Endothelial cell of hepatic sinusoid (primary cell): Measurements from ENCODE around the gene NEUROD1.

ENCODE experiments used
- in situ Hi-C: cut with HindIII; loops from 2 replicates; pipeline ENCODE4 v1.10.0; 2017; ENCODE audit warnings: low sequenced_read_pairs

NEUROD1 gene

DNA sequence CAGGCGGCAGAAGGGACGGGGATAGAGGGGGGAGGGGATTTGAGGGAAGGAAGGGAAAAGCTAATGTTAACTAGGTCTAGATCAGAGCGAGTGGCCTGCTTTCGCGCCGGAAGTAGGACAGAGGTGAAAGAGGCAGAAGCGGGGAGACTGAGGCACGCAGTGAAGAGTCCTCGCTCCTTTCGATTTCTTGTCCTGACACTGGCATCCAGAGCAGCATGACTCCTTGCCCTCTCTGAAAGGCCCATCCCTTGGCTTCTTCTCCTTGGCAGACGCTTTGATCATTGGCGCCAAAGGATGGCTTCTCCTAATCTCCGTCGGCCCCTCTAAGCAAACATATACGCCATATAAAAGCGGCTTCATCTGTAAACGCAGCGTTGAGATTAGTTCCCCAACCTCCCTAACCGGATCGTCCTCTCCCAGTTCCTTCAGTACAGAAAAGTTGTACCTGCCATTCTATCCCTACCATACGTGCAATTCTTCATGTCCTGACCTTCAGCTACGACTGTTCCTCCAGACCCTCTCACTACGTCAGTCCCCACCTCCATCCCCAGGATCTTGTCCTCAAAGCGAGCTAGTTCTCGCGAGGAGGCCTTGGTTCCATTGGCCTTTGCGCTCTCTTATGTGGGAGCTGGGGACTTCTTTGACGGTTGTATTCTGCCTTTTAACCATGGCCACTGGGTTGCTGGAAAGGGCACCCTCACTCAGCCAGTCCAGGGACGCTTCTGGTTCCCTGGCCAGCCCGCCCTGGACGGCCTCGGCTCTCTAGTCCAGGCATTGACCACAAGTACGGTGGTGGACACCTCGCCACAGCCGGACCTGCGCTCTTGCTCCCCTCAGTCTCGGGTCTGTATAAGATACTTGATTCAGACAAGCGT lies 857 bp upstream of the NEUROD1 start:
- in situ Hi-C loops, result no loop called here

DNA sequence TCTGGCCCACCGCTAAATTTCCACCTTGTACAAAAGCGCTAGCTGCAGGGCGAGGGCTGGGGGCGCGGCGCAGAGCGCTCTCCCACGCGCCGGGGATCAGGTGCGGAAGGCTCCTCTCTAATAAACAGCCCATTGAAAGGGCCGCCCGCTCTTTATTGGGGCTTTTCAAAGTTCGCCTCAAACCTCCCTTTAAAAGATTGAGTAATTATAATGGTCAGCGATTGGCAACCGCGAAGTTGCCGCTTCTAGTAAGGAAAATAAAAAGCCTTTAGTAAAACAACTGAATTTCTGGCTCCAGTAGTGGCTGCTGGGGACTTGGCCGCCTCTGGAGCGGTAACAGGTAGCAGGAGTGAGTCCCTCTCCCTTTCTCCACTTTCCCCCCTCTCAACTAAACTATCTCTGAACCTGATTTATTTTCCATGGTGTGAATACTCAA lies 755 bp downstream of the NEUROD1 start:
- in situ Hi-C loops, result no loop called here

DNA sequence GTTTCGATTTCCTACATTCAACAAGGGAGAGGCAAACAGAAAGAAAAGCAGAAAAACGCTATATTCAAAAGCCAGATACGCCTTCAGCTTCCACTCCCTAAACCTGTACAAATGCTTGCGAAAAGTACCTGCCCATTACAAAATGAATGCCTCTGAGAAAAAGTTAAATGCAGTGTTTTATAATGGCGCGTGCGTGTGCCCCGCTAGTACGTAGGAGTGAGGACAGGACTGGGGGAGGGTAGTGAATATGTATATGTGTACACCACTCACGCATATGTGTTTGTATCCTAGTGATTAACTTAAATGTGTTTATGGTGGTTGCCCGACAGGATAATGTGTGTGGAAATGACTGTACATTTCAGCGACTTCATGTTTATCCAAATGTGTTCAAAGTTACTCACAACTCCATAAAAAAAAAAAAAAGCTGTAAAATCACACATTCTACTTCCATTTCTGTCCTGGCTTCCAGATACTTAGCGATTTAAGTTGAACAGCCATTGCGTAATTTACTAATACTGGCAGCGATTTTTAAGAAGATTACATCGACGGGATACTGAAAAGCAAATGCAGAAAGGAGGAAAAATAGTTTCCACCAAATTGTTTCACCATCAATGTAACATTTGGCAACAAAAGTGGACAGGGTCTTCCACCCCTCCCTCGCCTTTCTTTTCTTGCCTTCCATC lies 1.3 kb downstream of the NEUROD1 start:
- in situ Hi-C loops, result no loop called here

DNA sequence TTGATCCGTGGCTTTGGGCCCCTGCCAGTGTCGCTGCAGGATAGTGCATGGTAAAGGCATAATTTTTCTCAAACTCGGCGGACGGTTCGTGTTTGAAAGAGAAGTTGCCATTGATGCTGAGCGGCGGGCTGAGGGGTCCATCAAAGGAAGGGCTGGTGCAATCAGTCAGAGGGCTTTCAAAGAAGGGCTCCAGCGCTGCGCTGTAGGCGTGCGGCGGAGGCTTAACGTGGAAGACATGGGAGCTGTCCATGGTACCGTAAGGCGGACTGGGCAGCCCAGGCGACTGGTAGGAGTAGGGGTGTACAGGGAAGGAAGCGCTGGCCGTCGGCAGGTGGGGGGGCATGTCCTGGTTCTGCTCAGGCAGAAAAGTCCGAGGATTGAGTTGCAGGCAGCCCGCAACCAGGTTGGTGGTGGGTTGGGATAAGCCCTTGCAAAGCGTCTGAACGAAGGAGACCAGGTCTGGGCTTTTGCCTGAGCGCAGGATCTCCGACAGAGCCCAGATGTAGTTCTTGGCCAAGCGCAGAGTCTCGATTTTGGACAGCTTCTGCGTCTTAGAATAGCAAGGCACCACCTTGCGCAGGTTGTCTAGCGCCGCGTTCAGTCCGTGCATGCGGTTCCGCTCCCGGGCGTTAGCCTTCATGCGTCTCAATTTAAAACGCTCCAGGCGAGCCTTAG lies 2.3 kb downstream of the NEUROD1 start:
- in situ Hi-C loops, result no loop called here

DNA sequence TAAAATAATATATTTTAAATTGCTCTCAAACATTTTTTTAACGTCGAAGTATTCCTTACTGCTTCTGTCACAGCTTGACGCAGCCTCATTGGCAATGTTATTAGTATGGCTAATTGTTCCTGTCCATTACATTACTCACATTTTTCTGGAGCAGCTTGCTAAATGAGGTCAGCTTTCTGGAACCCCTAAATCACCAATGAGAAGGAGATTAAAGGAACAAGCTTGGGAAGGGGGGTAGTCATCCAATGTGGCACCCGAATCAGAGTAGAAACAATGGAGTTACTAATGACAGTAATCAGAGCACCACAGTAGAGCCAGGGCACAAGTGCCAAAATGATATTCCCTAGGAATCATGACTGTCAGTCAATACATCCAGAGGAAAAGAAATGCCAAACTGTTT lies 5.1 kb downstream of the NEUROD1 start:
- in situ Hi-C loops, result no loop called here

DNA sequence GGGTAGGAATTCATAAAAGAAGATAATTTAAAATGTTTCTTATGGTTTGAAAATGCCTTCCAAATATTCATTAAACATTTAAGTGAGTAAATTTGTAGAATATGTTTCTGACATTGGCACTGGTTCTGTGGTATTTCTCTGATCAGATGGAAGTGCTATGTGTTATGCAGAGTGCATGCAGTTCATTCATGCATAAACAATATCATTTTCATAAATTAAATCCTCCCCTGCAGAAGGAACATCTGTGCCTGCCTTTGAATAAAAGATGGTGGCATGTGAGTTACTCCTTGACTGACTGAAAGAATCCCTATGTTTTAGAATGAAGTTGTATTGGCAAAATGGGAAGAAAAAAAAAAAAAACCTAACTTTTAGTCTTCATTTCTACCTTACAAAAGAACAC lies 5.9 kb downstream of the NEUROD1 start:
- in situ Hi-C loops, result no loop called here

DNA sequence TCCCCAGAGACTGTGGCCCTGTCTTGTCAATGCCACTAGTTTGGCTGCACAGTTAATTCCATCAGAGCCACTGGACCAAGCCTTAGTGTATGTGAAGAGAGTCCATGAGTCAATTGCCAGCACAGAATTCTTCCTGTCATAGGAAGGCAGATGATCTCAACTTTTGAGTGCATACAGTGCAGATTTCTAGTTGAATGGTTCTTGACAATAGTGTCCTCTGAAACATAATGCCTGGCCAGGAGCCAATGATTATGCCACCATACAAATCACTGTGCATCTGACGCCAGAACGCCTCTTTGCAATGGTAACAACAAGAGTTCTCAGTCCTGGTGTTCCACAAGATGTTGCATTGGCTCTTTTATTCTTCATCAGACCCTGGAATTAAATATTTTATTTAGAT lies 7.1 kb downstream of the NEUROD1 start:
- in situ Hi-C loops, result no loop called here

DNA sequence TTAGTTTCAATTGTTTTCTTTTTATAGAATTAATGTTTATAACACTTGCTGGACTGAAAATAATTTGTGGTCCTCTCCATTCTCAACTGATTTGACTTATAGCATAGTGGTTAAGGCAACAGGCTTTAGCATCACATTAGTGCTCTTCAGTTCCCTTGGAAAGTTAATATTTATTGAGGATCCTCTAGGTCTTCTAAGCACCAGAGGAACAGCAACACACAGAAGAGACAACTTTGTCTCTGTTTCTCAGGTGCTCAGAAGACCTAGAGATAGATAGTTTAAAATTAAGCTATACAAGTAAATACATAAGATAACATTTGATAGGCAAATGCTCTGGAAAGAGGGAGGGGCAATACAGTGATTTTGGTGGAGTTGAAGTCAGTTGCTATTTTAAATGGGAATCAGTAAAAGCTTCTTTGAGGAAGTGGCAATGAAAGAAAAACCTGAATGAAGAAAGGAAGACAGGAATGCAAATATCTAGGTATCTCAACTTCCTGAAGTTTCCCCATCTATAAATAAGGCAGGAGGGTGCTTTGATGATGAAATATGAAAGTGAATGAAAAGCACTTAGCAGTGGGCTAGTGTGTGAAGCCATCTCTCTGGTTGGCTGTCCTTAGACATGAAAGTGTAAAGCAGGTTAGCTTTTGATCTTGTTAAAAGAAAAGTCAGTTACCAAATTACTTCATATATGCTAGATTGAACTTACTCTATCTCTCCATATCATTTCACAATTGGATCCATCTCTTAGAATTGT lies 7.9 kb downstream of the NEUROD1 start:
- in situ Hi-C loops, result no loop called here

DNA sequence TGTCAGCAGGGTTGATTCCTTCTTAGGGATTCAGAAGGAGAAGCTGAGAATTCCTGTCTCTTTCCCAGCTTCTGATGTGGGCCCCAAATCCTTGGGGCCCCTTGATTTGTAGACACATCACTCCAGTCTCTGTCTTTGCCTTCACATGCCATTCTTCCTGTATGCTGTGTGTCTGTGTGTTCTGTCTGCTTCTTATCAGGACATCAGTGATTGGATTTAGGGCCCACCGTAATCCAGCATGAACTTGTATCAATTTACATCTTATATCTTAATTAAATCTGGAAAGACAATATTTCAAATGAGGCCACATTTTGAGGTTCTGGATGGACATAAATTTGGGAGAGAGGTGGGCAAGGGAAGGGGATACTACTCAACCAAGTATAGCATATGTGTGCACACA lies 9.7 kb downstream of the NEUROD1 start:
- in situ Hi-C loops, result no loop called here

DNA sequence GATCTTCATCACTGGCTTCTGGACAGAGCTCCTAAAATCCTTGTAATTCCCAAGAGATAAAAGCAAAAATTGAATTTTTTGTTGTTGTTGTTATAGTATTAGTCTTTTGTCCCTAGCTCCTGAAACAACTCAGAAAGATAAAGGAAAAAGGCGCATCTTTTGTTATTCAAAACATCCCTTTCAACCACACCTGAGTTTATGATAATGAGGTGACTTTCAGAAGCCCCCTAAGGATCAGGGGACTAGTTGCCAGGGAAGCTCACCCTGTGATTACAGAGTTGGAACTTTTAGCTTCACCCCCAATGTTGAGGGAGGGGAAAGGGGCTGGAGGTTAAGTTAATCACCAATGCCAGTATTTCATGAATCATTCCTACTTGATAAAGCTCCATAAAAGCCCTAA lies 13.1 kb downstream of the NEUROD1 start:
- in situ Hi-C loops, result no loop called here

DNA sequence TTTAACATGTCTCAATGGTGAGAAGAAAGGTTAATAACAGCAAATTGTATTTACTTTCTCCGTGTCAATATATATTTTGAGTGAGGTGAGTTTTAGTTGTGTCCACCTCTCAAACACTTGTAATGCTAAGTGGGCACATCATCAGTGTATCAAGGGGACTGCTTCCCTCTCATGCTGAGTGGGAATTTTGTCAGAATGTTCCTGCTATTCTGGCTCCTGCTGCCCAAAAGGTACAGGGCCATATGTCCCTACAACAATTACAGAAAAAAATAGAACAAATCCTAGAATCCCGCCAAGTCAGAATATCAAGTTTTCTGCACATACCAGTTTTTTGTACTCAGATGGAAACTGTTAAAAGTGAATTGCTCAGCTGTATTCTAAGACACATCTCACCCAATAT lies 18.0 kb downstream of the NEUROD1 start:
- in situ Hi-C loops, result no loop called here

DNA sequence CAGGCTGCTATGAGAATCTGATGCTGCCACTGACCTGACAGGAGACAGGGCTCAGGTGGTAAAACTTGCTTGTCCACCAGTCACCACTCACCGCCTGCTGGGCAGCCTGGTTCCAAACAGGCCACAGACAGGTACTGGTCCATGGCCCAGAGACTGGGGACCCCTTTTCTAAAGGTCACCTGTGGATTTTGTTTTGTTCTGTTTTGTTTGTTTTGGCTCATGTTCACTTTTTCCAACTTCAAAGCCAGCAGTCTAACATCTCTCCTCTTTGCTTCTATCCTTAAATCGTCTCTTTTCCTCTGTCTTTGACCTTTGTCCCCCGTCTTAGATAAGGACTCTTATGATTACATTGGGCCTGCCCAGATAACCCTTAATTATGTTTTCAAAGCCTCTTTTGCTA lies 20.1 kb downstream of the NEUROD1 start:
- in situ Hi-C loops, result no loop called here

DNA sequence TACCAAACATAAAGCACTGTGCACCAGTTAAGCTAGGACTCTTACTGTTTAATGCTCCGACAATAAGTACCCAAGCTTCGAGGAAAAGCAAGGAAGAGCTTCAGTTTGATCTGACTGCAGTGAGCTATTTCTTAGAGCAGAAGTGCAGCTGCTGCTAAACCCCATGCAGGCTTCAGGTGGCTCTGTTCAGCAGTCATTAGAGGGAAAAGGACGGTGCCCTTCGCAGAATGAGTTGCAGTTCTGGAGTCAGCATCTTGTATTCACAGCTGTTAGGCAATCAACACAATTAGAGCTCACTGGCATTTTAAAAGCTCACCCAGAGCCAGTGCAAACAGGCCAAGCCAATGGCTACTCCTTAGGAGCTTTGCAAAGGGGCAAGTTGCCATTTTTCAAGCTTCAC lies 21.9 kb downstream of the NEUROD1 start:
- in situ Hi-C loops, result no loop called here

DNA sequence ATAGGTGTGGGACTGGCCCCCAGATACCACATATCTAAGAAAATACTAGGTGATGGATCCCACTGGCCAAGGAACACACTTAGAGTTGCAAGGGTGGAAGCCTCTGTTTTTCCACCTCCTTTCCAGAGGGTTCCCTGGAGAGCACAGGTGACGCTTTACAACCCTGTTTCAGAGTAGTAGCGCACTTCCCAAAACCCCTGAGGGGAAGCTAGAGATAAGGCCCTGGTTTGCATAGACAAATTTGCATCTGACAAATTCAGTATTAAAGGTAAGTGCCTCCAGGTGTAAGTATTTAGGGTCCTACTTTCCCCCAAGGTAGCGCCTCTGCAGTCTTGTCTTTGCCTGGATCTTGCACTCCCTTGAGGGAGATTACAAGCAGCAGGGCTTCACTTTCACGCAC lies 22.9 kb downstream of the NEUROD1 start:
- in situ Hi-C loops, result no loop called here

DNA sequence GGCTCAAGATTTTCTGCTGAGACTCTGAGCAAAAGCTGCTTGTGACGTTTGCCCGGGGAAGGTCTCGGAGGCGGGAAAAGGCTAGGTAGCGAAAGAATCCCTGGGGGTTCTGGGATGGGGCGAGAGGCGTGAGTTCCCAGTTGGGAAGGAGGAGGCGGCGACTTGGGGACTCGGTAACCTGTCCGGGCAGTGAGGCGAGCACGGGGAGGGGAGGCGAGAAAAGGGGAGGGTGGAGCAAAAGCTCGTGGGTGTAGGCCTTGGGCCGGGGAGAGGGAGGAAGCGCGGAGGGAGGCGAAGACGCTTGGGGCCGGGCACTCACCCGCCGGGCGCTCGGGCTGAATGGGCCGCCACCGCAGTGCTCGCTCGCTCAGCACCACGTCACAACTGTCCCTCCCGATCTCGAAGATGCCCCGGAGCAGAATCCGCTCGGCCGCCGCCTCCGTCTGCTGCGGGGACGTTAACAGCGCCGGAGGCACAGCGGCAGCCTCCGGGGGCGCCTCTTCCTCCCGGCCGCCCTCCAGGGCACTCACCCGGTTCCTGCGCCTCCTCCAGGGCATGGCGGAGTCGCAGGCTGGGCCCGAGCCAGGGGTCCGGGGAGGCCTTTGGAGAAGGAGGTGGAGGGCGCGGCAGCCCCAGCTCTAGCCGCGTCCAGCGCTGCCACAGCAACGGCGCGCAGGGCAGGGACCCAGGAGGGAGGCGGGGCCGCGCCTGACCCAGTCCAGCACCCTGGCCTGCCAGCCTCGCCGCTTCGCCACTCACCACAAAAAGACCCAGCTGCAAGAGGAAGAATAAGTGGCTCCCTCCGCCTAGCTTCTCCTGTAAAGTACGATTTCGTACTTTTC lies 23.6 kb downstream of the NEUROD1 start, which contains the start of gene CERKL:
Gene CERKL, minus strand, starts transcription at position 656 of the 842 bp plus-strand sequence. Its CDS starts 99 bp downstream, at position 557.
- in situ Hi-C loops, result no loop called here

DNA sequence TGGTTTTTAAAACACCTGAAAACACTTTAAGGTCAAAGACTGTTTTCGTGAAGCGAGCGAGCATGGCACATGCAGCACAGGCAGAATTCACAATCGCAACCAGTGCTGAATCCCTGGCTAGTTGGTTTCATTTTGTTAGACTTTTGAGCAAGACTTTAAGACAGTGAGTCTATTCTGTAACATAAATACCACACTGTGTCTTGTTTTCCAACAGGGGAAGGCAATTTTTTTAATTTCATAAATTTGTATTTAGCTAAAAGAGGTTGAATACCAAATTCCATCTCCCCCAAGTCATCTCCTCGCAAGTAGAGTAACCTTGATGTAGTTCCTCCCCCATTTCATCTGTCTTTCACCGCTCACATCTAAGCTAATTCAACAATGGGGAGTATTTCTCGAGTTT lies 24.8 kb downstream of the NEUROD1 start:
- in situ Hi-C loops, result no loop called here

DNA sequence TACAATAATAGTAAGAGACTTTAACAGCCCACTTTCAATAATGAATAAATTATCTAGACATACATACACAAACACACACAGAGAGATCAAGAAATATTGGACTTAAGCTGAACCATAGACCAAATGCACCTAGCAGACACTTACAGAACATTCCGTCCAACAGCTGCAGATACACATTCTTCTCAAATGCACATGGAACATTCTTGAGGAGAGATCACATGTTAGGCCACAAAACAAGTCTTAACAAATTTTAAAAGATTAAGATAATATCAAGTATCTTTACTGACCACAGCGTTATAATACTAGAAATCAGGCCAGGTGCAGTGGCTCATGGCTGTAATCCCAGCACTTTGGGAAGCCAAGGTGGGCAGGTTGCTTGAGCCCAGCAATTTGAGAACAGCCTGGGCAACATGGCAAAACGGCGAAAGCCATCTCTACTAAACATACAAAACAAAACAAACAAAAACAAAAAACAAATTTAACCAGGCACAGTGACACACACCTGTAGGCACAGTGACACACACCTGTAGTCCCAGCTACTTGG lies 30.8 kb downstream of the NEUROD1 start:
- in situ Hi-C loops, result no loop called here

DNA sequence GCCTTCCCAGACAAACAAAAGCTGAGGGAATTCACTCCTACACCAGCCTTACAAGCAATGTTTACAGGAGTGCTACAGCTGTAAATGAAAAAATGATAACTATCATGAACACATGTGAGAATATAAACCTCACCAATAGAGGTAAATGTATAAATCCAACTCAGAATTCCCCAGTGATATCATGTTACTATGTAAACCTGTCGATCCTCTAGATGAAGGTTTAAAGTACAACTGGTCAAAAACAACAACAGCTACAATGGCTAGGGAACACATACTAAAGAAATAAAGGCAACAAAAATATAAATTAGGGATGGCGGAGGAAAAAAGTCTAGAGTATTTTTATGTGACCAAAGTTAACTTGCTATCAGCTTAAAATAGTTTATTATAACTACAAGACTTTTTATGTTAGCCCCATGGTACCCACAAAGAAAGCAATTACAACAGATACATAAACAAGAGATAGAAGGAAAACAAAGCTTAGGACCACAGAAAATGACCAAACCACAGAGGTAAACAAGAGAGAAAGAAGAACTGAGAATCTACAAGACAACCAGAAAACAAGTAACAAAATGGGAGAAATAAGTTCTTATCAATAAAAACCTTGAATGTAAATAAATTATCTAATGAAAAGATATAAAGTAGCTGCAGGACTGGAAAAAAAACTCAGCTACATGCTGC lies 31.7 kb downstream of the NEUROD1 start:
- in situ Hi-C loops, result no loop called here

DNA sequence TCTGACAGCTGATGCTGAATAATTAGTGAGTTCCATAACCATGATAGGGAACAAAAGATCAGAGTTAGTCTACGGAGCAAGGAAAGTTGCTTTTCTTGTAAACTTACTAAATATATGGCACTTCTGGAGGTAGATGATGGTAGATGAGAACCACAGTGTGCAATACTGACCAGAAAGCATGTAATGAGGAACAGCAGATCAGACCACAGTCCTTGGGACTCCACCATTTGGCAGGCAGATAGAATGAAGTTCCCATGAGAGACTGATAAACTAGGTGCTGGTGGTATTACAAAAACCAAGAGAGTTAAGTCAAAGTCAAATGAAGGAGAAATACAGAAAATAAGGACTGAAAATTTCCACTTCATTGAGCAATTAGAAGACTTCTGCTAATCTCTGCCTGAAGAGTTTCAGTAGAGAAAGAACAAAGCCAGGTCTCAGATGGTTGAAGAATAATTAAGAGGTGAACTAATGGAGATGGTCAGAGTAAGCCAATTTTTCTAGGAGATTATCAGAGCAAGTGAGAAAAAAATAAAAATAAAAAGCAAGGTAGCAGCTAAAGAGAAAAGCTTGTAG lies 33.8 kb downstream of the NEUROD1 start:
- in situ Hi-C loops, result no loop called here
